Measurements from ENCODE around the gene EGLN1. TPM values are rescaled to one million over a fixed set of nuclear protein-coding genes. Genes with fewer than 3 reads are reported as not detected.
A peak's percentile ranks its signal among the peaks of the same experiment; 100 is the strongest.

EGLN1 gene
- total RNA-seq, 3 donors from 2014 or later (not counting 1 experiment from before 2014, with no cell fraction given): 14.2 to 27.5 (median 24.5) TPM

DNA sequence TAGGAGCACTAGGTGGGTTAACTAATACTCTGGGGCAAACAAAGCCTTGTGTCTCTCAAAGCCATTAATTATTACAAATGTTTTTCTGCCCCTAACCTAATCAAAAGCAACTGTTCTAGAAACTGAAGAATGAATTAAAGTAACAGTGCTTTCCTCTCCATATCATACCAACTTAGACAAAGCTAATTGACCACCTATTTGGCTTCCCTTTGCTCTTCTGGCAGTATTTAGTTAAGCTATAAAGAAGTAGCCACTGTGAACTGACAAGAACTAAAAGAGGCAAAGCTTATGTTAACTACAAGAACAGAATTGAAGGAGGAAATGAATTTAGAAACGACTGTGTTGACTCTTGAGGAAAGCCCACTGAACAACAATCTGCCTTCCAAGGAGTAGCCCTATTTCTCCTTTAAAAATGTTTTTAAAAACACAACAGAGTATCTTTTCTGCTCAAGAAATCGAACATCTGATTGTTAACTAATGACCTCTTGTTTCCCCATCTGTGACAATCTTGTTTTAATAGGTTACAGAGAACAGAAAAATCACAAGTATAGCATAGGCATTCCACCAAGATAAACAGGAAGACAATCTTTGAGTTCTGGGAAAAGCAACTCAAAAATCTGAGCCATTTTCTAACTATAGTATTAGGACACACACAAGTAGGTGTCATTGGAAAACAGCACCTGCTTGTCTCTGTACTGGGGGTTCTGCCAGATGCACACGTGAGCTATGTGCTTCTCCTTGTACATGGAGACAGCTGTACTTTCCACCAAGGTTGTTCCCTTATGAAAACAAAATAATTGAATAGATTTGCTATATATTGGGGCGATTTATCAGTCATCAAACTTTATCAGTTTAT, 3.1 kb upstream of the EGLN1 start:
- H3K27me3 Mint-ChIP-seq (ENCODE audit: low read depth in 2 of 2): peaks cover 2 to 17% of the 10 kb centered on the region in 2 donors
- ATAC-seq: no peak
- Histone ChIP-seq H3K36me3 (ENCODE audit: control insufficient read depth, insufficient read depth, low read length) (no peaks in the 10 kb centered on the region), H3K4me3 (ENCODE audit: low read length) (no peak overlapping the region), H3K4me1 (ENCODE audit: control insufficient read depth, insufficient read depth, low read length) (peaks cover 4% of the 10 kb centered on the region), H3K9me3 (ENCODE audit: control insufficient read depth, insufficient read depth, low read length) (no peaks in the 10 kb centered on the region), H3K27me3 (ENCODE audit: control insufficient read depth, insufficient read depth, low read length) (peaks cover 9% of the 10 kb centered on the region), H3K27ac (ENCODE audit: low read length) (no peak overlapping the region)
- no peaks in the 10 kb centered on the region for H3K9me3 Mint-ChIP-seq
- no peaks in the 10 kb centered on the region for H3K36me3 Mint-ChIP-seq
- peaks cover 10 to 17% of the 10 kb centered on the region in 2 donors for H3K4me1 Mint-ChIP-seq
- TF ChIP-seq, protein P1, sequence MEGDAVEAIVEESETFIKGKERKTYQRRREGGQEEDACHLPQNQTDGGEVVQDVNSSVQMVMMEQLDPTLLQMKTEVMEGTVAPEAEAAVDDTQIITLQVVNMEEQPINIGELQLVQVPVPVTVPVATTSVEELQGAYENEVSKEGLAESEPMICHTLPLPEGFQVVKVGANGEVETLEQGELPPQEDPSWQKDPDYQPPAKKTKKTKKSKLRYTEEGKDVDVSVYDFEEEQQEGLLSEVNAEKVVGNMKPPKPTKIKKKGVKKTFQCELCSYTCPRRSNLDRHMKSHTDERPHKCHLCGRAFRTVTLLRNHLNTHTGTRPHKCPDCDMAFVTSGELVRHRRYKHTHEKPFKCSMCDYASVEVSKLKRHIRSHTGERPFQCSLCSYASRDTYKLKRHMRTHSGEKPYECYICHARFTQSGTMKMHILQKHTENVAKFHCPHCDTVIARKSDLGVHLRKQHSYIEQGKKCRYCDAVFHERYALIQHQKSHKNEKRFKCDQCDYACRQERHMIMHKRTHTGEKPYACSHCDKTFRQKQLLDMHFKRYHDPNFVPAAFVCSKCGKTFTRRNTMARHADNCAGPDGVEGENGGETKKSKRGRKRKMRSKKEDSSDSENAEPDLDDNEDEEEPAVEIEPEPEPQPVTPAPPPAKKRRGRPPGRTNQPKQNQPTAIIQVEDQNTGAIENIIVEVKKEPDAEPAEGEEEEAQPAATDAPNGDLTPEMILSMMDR (IDR thresholded peaks at IDR 0.05): no peak
- 67% methylated on average over 3 of the region's 4 CpGs for WGBS (ENCODE audit: insufficient coverage)
- no peak overlapping the region for H3K4me3 Mint-ChIP-seq
- H3K27ac Mint-ChIP-seq: no peak overlapping the region
- DNase-seq: no peak
- intact Hi-C loops (cut with micrococcal nuclease): loop anchor here (5.0 kb wide), 1 partner anchor 37 kb away; no protein-coding TSS in a partner anchor

DNA sequence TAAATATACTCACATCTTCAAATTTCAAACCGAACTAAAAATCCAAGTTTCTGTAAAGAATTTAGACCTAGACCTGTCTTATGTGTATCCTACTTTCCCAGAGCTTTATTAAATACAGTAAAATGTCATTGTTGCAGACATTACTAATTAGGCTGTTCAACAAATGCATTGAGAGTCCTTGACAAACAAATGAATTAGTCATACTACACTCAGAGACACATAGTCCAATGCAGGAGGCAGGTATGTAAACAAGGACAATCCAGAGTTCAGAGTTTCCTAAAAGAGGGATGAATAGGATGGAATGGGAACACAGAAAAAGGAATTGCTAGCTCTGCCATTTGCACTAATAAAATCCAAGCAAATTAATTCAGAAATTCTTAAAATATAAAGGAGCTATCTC, 1.6 kb upstream of the EGLN1 start:
- Histone ChIP-seq H3K4me3 (ENCODE audit: low read length) (no peak overlapping the region), H3K4me1 (ENCODE audit: control insufficient read depth, insufficient read depth, low read length) (peaks cover 9% of the 10 kb centered on the region), H3K27ac (ENCODE audit: low read length) (no peak overlapping the region), H3K9me3 (ENCODE audit: control insufficient read depth, insufficient read depth, low read length) (no peaks in the 10 kb centered on the region), H3K36me3 (ENCODE audit: control insufficient read depth, insufficient read depth, low read length) (no peaks in the 10 kb centered on the region), H3K27me3 (ENCODE audit: control insufficient read depth, insufficient read depth, low read length) (peaks cover 6% of the 10 kb centered on the region)
- TF ChIP-seq, protein P1 (IDR thresholded peaks at IDR 0.05): no peak
- Mint-ChIP-seq H3K9me3 (no peaks in the 10 kb centered on the region), H3K4me1 (peaks cover 26 to 32% of the 10 kb centered on the region in 2 donors), H3K36me3 (no peaks in the 10 kb centered on the region), H3K4me3 (peak overlapping the region; percentile 82), H3K27me3 (ENCODE audit: low read depth in 2 of 2) (peaks cover 0 to 9% of the 10 kb centered on the region in 2 donors), H3K27ac (peak overlapping the region; percentile 54 to 61)
- ATAC-seq (no peak), DNase-seq (no peak)
- no CpG with 5 or more reads among the region's 1 CpG for WGBS (ENCODE audit: insufficient coverage)
- intact Hi-C loops (cut with micrococcal nuclease): loop anchor here (5.0 kb wide), 1 partner anchor 39 kb away; no protein-coding TSS in a partner anchor

DNA sequence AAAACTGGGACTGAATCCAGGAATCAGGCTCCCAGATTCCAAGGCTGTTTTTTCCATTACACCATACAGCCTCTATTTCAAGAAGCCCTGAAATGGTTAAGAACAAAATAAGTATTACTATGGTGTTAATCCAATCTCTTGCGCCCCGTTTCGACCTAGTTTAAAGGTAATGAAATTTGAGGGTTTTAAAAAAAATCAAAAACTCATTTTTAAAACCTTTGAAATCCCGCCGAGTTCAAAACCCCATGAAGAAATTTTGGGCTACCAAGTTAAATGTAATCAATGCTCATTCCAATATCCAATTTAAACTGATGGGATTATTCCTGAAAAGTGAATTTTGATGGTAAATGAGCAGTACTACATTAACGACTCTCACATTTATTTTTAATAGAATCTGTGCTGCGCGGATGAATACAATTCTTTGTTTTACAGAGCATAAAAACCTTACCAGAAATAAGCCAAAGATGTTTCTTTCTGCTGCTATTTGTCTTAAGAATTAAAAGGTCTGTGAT, 767 bp upstream of the EGLN1 start:
- ATAC-seq: no peak
- H3K27ac Mint-ChIP-seq: peak overlapping the region; percentile 54 to 61
- peak overlapping the region; percentile 82 for H3K4me3 Mint-ChIP-seq
- no peaks in the 10 kb centered on the region for H3K9me3 Mint-ChIP-seq
- intact Hi-C loops (cut with micrococcal nuclease): loop anchor here (5.0 kb wide), 1 partner anchor 39 kb away; no protein-coding TSS in a partner anchor
- H3K9me3 ChIP-seq (ENCODE audit: control insufficient read depth, insufficient read depth, low read length): no peaks in the 10 kb centered on the region
- H3K36me3 ChIP-seq (ENCODE audit: control insufficient read depth, insufficient read depth, low read length): no peaks in the 10 kb centered on the region
- H3K36me3 Mint-ChIP-seq: no peaks in the 10 kb centered on the region
- TF ChIP-seq, protein P1 (IDR thresholded peaks at IDR 0.05): no peak
- H3K27me3 Mint-ChIP-seq (ENCODE audit: low read depth in 2 of 2): peaks cover 0 to 9% of the 10 kb centered on the region in 2 donors
- no CpG with 5 or more reads among the region's 8 CpGs for WGBS (ENCODE audit: insufficient coverage)
- H3K27me3 ChIP-seq (ENCODE audit: control insufficient read depth, insufficient read depth, low read length): peaks cover 6% of the 10 kb centered on the region
- H3K4me3 ChIP-seq (ENCODE audit: low read length): peak overlapping the region; percentile 36
- peak overlapping the region; percentile 36 for H3K27ac ChIP-seq (ENCODE audit: low read length)
- peaks cover 34 to 40% of the 10 kb centered on the region in 2 donors for H3K4me1 Mint-ChIP-seq
- DNase-seq: no peak
- peaks cover 13% of the 10 kb centered on the region for H3K4me1 ChIP-seq (ENCODE audit: control insufficient read depth, insufficient read depth, low read length)
